ENCODE data around the gene LRRC8C. TPM values are rescaled to one million over a fixed set of nuclear protein-coding genes. Genes with fewer than 3 reads are reported as not detected.

The LRRC8C gene
- polyA plus RNA-seq, 10 donors = 8.4 to 12.3 (median 9.7) TPM

DNA sequence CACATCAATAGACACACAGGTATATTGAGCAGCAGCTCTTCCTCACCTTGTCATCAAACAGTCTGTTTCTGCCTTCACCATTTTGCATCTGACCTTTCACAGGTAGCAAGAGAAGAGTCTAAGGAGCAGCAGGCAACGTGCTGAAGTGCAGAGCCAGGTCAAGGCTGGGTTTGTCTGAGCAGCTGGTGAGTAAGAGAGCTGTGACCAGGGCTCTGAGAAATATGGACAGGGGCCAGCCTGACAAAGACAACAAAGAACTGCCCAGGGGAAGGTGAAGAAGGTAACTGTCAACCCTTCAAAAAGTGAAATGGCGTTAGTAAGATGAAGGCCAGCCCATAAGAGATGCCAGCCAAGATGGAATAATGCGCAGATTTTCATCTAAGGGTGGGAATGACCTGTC is 129.0 kb downstream of the LRRC8C start:
- peak in 1 of 3 donors; percentile 23 for DNase-seq

DNA sequence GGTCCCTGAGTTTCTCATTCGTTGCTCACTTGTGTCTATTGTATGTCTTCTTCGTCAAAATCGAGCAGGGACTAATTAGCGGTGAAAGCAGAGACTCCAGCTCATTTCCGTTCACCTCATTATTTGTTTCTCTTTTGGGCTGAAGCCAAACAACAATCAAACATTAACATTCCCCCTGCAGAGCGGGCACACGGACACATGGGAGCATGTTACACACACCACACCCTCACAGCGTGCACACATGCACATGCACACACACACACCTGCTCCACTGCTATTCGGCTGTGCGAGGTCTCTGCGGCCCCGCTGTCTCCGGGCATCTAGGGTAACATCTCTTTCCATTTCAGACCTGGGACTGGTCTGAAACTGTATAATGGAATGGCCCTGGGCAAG is 129.5 kb downstream of the LRRC8C start:
- DNase-seq = no peak

DNA sequence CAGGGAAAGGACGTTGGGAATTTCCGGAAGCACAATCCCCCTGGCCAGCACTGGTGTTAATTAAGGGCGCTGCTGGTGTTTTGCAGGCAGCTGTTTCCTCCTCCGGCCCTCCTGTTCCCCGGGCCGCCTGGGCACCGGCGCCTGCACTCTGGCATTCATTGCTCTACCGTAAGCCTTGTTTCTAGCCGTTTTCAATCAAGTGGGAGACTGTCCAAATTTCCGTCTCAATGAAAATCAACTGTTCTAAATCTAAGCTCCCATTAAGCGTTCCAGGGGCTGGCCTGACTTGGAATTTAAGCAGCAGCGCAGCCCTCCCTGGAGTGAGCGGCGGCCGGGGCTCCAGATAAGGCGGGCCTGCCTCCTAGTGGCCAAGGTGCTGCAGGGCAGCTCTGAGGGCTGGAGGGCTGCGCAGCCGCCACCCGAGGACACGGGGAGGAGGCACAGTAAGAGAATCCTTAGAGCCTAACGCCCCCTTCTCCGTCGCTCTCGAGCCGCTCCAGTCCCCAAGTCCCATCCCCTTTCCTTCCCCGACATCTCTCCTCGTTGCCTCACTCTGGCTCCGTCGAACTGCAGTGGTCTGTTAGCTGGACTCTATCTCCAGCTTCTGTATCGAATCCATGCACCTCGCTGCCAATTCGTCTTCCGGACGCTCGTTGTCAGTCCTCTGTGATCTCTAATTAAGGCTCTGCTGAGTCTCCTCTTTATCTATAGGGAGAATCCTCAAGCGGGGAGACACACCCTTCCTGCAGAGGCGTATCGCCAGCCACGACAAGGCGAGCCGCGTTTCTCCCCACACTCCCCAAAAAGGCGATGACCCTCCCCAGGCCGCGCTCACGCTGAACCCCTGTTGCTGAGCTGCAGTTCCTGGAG is 130.1 kb downstream of the LRRC8C start:
- peak; percentile 79 to 95 (median 89) for DNase-seq

DNA sequence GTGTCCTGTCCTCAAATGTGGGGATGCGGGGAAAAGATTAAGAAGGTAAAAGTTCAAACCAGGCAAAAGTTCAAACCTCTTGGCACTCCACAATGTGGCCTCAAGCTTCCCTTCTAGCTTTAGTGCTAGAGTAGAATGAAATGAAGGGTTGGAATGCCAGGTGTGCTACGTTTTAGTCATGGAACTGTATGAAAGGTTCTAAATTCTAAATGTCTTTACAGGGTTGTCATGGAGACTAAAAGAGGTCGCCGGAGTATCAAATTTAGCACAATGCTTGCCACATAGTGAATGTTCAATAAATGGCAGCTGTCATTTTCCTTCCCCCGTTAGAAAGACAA is 130.7 kb downstream of the LRRC8C start:
- no peak for DNase-seq

DNA sequence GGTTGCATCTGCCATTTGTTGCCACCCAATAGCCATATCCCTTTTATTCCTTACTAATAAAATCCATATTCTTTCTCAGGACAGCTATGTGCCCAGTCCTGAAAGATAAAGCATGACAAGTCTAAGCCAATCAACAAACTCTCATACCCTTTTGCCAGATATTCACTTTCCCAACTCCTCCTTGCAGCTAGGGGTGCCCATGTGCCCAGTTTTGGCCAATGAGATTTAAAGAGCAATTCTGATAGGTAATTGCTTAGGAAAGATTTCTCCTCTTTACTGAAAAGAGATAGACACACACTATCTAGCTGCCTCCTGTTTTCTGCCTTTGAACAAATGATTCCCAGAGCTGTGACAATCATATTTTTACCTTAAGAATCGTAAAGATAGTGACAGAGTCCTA is 132.9 kb downstream of the LRRC8C start:
- no peak for DNase-seq

DNA sequence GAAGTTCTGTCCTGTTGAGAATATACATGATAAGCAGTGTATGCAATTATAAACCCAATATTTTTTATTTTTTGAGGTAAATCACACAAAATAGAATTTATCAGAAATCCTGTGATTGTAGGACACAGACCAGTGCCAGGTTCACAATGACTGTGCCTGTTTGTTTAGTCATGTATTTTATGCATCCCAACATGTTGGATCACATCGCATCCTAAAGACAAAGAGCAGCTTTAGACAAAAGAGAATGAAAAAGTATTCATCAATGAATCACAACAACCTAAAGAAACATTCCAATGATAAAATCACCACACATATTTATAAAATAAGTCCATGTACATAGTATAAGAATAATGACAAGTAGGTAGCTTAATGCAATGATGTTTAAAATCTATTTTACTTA is 134.7 kb downstream of the LRRC8C start:
- DNase-seq = no peak

Other genes with a start within 250 kb of the LRRC8C start
- 1 to 10 TPM; 2.4 to 4.5 (median 4.0) TPM for gene LRRC8B, start 108.3 kb upstream of the LRRC8C start, polyA plus RNA-seq (ENCODE audit: insufficient read length in 10 of 10)
- gene LRRC8D, start 187.9 kb downstream of the LRRC8C start, polyA plus RNA-seq (ENCODE audit: insufficient read length in 10 of 10) = 1 to 10 TPM; 6.7 to 9.6 (median 8.1) TPM

Measured in muscle of back (tissue), 11 donors.